ENCODE measurements around the gene PDE10A. TPM values are rescaled to one million over a fixed set of nuclear protein-coding genes. Genes with fewer than 3 reads are reported as not detected.

Gene PDE10A
- total RNA-seq, 1 donor from 2014 or later = 6.0 TPM

- H3K4me3 ChIP-seq = no peak overlapping the region
- intact Hi-C loops (cut with DNase I) = no loop called here
- ATAC-seq = no peak
Observed at GRCh38 chr6:165404697-165405096, 258.3 kb downstream of the PDE10A start.

DNA sequence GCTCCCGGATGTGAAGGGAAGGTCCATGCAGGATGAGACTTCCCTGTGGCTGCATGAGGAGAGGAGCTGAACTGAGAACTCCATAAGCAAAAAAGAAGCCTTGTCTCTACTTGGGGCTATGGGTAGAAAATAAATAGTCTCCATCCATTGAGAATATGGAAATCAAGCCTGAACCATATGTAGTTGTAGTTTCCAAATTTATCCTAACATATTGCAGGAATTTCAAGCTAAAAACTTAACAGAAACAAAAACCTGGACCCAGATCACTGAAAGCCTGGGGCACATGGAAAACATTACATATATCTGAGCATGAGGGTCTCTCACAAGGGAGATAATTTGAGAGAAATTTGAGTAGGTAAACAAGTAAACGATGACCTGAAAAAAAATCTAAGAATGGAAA is 258.7 kb downstream of the PDE10A start:
- Histone ChIP-seq H3K27me3 (no peaks in the 10 kb centered on the region), H3K4me1 (no peaks in the 10 kb centered on the region), H3K36me3 (no peaks in the 10 kb centered on the region), H3K4me3 (no peak overlapping the region), H3K27ac (no peak overlapping the region), H3K9me3 (no peaks in the 10 kb centered on the region)
- TF ChIP-seq, protein P1, sequence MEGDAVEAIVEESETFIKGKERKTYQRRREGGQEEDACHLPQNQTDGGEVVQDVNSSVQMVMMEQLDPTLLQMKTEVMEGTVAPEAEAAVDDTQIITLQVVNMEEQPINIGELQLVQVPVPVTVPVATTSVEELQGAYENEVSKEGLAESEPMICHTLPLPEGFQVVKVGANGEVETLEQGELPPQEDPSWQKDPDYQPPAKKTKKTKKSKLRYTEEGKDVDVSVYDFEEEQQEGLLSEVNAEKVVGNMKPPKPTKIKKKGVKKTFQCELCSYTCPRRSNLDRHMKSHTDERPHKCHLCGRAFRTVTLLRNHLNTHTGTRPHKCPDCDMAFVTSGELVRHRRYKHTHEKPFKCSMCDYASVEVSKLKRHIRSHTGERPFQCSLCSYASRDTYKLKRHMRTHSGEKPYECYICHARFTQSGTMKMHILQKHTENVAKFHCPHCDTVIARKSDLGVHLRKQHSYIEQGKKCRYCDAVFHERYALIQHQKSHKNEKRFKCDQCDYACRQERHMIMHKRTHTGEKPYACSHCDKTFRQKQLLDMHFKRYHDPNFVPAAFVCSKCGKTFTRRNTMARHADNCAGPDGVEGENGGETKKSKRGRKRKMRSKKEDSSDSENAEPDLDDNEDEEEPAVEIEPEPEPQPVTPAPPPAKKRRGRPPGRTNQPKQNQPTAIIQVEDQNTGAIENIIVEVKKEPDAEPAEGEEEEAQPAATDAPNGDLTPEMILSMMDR (IDR thresholded peaks at IDR 0.05) = no peak
- ATAC-seq = no peak
- intact Hi-C loops (cut with DNase I) = no loop called here
- DNase-seq = no peak

More at GRCh38 chr6:165404697-165405096, 258.3 kb downstream of the PDE10A start:
- Histone ChIP-seq H3K4me1 (no peaks in the 10 kb centered on the region), H3K36me3 (no peaks in the 10 kb centered on the region), H3K9me3 (no peaks in the 10 kb centered on the region), H3K27ac (no peak overlapping the region), H3K27me3 (no peaks in the 10 kb centered on the region)
- TF ChIP-seq, protein P1 (IDR thresholded peaks at IDR 0.05) = no peak
- DNase-seq = no peak

DNA sequence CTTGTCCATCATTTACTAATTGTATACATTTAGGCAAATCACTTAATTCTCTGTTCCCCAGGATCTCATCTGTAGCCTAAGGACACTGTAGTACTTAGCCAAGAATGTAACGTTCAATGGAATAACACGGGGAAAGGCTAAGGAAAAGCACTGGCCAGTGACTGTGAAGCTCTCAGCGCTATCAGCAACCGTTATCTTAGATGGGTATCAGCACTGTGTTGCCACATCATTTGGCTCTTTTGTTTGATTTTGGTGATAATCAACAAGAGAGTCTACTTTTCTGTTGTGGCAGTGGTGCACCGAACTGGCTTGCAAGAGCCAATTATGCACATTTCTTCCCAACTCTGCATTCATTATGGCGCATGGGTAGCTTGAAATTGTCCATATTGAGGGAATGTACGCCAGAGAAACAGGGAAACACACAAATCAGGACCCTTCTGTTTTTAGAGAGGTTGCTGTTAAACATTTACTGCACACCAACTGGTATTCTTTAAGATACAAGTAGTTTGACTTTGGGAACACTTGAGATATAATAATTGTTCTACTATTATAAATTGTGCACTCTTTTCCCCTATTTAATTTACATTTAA is 259.9 kb downstream of the PDE10A start:
- no peak overlapping the region for H3K4me3 ChIP-seq
- TF ChIP-seq, protein P1 (IDR thresholded peaks at IDR 0.05) = no peak
- H3K9me3 ChIP-seq = no peaks in the 10 kb centered on the region
- ATAC-seq (no peak), DNase-seq (no peak)
- H3K27me3 ChIP-seq = no peaks in the 10 kb centered on the region
- no peak overlapping the region for H3K27ac ChIP-seq
- no peaks in the 10 kb centered on the region for H3K4me1 ChIP-seq
- intact Hi-C loops (cut with DNase I) = no loop called here
- H3K36me3 ChIP-seq = no peaks in the 10 kb centered on the region

DNA sequence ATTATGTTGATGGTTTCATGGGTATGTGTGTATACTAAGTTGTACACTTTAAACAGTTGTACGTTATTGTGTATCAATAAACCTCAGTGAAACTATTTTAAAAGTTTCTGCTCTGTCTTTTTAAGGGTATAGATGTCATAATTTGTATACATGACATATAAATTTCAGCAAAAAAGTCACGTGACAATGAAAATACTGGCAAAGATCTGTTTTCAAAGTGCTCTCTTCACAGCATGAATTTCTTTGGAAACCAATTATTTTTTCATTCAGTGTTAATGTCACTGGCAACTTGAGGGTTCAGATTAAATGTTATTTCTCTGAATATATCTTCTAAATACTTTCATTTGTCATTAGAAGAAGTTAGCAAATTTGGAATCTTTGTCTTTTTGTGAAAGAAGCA is 261.9 kb downstream of the PDE10A start:
- Histone ChIP-seq H3K9me3 (no peaks in the 10 kb centered on the region), H3K4me1 (no peaks in the 10 kb centered on the region), H3K36me3 (no peaks in the 10 kb centered on the region), H3K27me3 (no peaks in the 10 kb centered on the region), H3K4me3 (no peak overlapping the region), H3K27ac (no peak overlapping the region)
- intact Hi-C loops (cut with DNase I) = no loop called here
- DNase-seq (no peak), ATAC-seq (no peak)
- TF ChIP-seq, protein P1 (IDR thresholded peaks at IDR 0.05) = no peak

GRCh38 chr6:165390475-165390874 is 272.6 kb downstream of the PDE10A start:
- TF ChIP-seq, protein P1 (IDR thresholded peaks at IDR 0.05) = no peak
- intact Hi-C loops (cut with DNase I) = no loop called here
- H3K4me1 ChIP-seq = no peaks in the 10 kb centered on the region
- no peak overlapping the region for H3K4me3 ChIP-seq
- H3K27me3 ChIP-seq = no peaks in the 10 kb centered on the region
- H3K27ac ChIP-seq = no peak overlapping the region
- H3K36me3 ChIP-seq = no peaks in the 10 kb centered on the region
- no peaks in the 10 kb centered on the region for H3K9me3 ChIP-seq
- DNase-seq = no peak
- ATAC-seq = no peak

DNA sequence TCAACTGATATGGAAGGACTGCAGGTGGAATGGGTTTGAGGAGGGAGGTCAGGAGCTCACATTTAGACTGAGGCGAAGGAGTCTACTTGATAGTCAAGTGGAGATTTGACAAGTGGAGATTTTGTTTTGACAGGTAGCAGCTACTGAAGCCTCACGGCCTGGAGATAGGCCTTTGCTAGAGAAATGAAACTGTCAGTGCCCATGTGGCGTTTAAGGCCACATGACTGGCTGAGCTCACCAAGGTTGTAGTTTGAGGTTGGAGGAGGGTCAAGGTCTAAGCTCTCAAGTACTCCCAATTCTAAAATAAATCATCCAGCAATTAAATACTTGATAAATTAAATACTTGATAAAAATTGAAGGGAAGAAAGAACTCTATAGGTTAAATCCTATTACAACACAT is 273.5 kb downstream of the PDE10A start:
- Histone ChIP-seq H3K36me3 (no peaks in the 10 kb centered on the region), H3K4me3 (no peak overlapping the region), H3K9me3 (no peaks in the 10 kb centered on the region), H3K27ac (no peak overlapping the region), H3K27me3 (no peaks in the 10 kb centered on the region), H3K4me1 (no peaks in the 10 kb centered on the region)
- DNase-seq (no peak), ATAC-seq (no peak)
- TF ChIP-seq, protein P1 (IDR thresholded peaks at IDR 0.05) = no peak
- intact Hi-C loops (cut with DNase I) = no loop called here

All from upper lobe of right lung (tissue), 1 donor.